RKO (cell line): ENCODE measurements around the gene UQCC2.
A peak's percentile ranks its signal among the peaks of the same experiment; 100 is the strongest.

Experiments
- DNase-seq: peaks from one replicate; pipeline ENCODE4 v3.0.0-alpha.2; 2016; ENCODE audit warnings: low spot score

UQCC2 gene

DNA sequence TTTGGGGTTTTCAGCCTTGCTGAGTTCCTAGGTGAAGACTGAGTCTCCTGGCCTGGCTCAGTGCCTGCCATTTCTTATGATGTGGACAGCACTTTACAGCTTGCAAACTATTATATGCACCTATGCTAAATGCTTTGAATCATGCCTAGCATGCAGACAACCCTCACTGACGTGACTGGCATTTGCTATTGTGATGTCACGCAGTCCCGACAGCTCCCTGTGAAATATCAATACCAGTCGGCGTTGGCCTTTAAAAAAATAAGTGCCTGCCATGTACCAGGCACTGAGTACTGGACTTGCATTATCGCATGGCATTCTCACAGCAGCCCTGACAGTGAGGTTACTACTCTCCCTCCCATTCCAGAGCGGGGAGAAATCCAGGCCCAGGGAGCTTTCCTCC, 35.5 kb downstream of the UQCC2 start:
- no peak for DNase-seq

DNA sequence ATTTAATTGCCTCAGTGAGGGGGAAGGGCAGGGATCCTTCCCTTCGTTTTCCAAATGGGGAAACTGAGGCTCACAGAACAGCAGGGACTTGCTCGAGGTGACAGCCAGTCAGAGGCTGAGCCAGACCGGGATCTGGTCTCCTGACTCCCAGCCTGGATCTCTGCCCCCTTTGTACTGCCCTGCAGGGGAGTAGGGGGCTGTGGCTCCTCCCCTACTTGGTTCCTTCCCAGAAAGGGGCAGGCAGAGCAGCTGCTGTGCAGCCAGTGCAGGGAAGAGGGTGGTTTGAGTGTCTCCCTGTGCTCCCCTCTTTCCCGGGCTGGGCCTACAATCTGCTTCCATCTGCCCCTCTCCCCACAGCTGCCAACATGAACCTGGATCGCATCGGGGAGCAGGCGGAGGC, 37.6 kb downstream of the UQCC2 start:
- DNase-seq, result no peak

DNA sequence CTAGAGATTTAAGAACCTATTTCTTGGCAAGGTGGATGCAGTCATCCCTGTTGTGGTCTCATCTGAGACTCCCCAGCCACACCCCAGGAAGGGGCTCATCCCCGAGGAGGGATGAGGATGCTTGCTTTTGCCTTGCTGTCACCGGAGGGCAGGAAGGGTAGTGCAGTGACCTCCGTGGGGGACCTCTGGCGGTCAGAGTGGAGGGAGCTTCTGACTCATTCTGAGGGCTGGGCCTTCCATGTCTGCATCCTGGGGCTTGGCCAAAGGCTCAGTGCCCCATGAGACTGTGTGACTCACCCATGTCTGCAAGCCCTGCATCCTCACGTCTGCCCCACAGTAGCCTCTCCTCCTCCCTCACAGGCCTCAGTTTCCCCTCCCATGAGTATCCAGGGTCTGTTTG, 38.7 kb downstream of the UQCC2 start:
- peak; percentile 96 for DNase-seq

DNA sequence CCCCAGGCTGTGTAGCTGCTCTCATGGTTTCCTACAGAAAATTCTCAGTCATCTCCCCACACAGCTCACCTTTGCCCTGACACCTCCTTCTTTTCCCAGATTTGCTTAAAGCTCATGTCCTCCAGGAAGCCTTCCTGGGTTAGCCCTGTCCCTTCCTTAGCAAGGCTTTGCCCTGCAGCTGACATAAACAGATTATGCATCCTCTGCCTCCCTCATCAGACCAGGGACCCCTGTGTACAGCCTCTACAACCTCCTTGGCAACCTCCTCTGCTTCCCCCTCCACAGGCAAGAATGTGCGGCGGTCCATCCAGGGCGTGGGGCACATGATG, 39.8 kb downstream of the UQCC2 start:
- no peak for DNase-seq

DNA sequence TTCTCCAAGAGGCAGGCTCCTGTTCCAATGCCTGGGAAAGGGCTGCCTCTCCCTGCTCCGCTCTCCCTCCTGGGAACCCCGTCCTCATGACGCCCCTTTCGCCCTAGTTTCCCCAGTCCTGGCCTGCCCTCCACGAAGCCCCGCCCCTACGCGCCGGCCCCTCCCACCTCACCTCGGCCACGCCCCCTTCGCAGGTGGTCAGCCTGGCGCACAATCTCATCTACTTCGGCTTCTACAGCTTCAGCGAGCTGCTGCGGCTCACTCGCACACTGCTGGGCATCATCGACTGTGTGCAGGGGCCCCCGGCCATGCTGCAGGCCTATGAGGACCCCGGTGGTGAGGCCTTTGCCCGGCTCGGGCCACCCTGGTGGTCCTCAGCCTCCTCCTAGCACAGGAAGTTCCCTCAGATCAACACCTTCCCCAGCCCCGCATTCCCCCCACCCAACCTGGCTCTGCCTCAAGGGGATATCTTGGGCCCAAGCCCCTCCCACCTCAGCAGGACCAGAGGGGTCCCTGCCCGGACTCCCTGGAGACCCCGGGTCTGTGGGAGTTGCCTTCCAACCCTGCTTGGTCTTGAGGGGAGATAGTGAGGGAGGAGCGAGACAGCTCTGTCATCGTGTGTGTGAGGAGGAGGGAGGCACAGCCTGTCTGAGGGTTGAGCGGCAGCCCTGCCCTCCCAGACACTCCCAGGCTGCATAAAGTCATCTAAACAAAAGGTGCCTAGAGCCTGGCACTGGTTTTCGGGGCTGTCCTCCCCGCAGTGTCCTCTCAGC, 40.3 kb downstream of the UQCC2 start:
- no peak for DNase-seq

DNA sequence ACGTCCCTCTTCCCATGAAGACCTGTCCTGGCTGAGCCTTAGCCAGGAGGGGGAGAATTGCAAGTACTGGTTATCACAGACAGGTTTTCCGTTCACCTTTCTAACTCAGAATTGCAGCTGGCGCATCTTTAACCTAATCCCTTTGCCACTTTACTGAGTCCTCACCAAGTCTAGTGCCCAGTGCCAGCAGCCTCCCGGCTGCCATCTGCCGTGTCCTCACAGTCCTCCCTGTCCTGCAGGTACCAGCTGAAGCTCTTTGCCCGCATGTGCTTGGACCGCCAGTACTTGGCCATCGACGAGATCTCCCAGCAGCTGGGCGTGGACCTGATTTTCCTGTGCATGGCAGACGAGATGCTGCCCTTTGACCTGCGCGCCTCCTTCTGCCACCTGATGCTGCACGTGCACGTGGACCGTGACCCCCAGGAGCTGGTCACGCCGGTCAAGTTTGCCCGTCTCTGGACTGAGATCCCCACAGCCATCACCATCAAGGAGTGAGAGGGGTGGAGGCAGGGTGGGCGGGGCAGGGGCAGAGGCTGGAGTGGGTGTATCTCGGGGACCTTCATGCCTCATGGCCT, 41.3 kb downstream of the UQCC2 start:
- DNase-seq, result no peak

DNA sequence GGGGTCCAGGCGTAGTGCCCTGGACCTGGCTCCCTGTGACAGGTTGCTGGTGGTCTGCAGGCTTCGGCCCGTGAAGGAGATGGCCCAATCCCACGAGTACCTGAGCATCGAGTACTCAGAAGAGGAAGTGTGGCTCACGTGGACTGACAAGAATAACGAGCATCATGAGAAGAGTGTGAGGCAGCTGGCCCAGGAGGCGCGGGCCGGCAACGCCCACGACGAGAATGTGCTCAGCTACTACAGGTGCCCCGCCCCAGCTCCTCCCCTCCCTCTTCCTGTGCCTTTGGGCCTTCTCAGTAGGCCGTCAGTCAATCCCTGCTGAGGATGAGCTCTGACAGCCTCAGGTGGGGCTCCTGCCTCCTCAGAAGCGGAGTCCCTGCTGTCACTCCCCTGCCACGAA, 42.6 kb downstream of the UQCC2 start:
- no peak for DNase-seq

DNA sequence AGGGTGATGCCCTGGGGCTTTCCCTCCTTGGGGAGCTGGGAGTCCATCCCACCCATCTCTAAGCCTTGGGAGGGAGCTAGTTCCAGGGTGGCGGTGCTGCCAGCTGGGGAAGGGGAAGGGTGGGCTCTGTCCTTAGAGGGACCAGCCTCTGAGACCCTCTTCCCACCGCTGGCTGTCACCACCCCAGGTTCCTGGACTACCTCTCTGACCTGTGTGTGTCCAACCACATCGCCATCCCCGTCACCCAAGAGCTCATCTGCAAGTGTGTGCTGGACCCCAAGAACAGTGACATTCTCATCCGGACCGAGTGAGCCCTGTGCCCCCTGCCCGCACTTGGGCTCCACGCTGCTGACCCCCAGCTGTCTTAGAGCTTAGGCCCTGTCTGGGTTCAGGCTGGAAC, 43.2 kb downstream of the UQCC2 start:
- DNase-seq, result no peak

DNA sequence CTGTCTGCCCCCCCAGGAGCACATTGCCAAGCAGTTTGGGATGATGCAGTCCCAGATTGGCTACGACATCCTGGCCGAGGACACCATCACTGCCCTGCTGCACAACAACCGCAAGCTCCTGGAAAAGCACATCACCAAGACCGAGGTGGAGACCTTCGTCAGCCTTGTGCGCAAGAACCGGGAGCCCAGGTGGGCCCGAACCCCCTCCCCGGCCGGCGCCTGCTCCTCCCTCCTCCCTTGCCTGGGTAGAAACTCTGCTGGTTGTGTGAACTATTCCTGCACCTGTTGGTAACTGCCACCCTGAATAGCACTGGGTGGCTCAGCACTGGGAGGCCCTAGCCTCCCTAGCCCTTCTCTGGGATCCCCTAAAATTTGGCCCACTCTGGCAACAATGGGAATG, 43.7 kb downstream of the UQCC2 start:
- DNase-seq, result no peak

DNA sequence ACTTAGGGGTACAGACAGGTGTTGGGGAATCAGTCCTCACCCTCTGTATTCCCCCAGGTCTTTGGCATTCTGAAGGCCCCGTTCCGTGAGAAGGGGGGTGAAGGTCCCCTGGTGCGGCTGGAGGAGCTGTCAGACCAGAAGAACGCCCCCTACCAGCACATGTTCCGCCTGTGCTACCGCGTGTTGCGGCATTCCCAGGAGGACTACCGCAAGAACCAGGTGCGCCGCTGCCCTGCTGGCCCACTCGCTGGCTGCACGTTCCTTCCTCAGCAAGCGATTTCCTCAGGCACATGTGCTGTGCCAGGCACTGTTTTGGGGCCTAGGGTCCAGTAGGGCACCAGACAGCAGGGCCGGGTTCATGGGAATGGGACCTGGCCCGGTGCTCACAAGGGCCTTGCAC, 44.4 kb downstream of the UQCC2 start:
- no peak for DNase-seq

DNA sequence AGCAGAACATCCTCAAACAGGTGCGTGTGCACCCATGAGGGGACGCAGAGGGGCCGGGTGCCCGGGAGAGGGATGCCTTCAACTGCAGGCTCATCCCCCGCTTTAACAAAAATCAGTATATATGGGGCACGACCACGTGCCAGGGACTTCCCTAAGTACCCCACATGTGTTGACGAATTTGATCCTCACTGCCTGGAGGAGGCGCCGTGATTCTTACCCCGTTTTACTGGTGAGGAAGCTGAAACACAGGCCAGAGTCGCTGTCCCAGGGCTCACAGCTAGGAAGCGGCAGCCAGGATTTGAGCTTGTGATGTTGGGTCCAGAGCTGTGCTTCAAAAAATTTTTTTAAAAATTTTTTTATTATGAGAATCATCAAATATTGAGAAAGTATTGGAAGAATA, 45.5 kb downstream of the UQCC2 start:
- no peak for DNase-seq

DNA sequence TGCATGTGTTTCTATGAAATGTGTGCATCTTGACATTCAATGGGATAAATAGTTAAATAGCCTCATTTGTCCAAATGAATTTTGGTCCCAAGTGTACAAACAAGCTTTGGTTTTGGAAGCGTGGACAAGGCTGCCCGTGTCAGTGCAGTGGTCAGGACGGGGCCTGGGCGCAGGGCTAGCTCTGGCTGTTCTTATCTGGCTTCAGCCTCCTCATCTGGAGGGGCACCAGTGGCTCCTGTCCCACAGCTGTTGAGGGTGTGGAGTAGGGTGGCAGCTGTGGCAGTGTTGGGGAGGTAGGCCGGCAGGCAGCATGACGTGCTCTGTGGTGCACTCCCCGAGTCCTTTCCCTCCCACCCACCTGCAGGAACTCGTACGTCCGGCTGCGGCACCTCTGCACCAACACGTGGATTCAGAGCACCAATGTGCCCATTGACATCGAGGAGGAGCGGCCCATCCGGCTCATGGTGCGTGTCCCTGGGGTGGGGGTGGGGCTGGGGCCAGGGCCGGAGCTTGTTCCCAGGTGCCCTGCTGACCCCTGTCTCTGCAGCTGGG, 46.9 kb downstream of the UQCC2 start:
- DNase-seq, result no peak

DNA sequence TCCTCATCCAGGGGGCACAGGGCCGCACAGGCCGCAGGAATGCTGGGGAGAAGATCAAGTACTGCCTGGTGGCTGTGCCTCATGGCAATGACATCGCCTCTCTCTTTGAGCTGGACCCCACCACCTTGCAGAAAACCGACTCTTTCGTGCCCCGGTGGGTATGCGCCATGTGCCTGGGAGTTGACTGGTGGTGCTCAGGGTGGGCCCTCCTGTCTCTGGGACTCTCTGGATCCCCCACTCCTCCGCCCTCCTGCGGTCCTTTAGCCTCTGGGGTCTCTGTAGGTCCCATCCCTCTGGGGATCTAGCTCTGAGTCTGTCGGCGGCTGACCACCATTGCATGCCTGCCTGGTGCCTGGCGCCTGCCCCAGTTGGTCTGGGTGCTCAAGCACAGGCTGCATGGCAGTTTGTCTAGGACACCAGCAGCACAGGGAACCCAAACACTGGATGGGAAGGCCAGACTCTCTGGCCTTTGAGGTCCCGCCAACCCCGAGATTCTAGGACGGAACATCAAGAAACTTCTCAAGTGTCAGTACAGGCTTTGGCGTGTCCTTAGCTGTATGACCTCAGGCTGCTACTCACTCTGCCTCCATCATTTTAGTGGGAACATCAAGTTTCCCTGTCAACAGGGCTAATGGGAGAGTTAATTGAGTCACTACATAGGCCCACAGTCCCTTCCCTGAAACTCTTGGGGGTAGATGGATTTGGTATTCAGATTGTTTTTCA, 47.6 kb downstream of the UQCC2 start:
- no peak for DNase-seq

DNA sequence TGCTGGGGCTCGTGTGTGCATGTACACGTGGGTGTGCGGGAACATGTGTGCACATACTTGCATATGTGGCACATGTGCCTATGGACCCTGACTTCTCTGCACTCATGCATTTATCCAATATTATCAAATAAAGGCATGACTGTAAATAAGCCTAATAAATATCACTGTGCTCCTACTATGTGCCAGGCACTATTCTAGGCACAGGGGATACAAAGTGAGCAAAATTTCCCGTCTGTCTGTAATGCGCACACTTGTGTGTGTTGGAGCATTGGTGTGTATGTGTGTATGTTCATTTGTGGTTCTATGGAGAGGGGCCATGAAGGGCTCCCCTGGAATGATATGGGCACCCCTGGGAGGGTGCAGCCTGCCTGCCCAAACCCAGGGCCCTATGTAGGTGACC, 48.5 kb downstream of the UQCC2 start:
- no peak for DNase-seq

DNA sequence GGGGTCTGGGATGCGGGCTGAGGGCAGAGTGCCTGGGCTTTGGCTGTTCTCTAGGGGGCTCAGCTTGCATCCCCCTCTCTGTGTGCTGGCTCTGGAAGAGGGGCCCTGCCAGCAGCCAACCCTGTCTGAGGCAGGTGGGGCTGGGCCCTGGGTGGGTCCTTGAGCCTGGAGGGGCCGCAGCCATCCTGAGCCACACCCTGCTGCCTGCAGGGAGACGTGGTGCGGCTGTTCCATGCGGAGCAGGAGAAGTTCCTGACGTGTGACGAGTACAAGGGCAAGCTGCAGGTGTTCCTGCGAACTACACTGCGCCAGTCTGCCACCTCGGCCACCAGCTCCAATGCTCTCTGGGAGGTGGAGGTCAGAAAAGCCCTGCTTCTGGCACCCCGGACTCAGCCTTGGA, 49.2 kb downstream of the UQCC2 start:
- DNase-seq, result no peak

DNA sequence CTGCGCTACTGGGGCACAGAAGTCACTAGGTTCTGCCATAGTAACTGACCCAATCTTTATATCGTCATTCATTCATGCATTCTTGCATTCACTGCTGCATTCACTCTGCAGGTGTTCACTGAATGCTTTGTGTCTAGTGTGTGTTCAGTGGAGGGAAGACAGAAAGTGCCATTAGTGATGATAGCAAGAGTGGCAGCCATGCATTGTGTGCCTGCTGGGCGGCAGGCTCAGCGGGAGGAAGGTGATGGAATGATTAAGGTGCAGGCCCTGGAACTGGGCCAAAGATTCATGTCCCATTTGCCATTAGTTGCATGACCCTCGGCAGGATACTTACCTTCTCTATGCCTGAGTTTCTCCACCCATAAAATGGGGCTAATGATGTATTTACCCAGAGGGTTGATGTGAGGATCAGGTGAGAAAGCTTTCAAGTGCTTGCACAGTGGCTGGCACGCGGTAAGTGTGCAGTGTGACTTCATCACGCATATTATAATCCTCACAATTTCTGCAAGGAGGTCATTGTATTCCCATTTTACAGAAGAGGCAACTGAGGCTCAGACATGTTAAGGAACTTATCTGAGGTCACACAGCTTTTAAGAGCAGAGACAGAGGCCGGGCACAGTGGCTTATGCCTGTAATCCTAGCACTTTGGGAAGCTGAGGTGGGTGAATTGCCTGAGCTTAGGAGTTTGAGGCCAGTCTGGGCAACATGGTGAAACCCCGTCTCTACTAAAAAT, 50.2 kb downstream of the UQCC2 start:
- DNase-seq, result no peak

DNA sequence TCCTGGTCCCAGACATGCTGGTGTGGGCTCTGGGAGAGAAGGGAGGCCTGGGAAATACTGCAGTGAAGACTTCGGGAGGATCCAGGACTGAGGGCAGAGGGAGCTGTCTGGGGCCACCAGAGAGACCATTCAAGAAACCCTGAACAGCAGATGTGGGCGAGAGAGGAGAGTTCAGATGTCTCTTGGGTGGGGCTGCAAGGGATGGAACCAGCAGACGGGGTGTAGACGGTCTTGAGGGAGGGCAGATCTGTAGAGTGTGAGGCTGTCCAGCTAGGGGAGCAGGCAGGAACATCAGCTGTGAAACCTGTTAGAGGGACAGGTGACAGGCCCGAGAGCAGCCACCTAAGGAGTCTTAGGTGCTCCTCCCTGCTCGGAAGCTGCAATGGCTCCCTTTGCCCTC, 51.5 kb downstream of the UQCC2 start:
- no peak for DNase-seq

DNA sequence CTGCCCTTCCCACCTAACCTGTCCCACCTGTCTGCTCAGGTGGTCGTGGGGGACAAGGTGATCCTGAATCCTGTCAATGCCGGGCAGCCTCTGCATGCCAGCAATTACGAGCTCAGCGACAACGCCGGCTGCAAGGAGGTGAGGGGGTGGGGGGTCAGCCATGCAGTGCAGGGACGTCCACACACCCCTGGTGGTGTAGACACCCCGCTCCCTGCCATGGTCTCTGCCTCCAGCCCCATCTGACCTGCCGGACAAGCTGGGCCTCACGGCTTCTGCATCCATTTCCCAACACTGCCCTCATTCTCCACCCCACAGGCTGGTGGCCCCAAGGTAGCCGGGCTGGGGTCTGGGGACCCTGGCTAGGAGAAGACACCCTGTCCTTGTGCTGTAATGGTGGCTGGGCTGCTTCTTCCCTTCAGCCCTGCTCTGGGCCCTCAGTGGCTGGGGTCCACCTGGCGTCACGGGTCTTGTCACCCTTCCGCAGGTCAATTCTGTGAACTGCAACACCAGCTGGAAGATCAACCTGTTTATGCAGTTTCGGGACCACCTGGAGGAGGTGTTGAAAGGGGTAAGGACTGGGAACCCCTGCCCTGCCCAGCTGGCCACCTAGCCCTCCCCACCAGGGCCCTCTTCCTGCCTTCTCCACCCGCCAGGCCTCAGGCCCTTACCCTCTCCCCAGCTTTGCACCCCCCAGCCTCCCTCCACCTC, 52.4 kb downstream of the UQCC2 start:
- DNase-seq, result no peak

DNA sequence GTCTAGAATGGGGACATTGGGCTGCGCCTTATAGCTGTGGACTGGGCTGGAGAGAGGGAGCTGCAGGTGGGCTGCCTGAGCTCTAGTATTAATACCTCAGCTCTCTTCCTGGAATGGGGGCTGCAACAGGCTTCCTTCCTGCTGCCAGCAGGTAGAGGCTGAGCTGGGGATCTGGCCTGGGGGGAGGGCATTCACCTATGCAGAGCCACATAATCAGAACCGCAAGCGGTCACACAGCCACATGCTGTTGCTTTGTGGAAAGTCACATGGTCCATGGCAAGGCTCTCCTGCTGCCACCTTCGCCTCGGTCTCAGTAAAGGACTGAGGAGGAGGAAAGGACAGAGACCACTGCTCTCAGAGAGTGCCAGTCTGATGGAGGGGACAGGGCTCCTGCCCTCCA, 54.7 kb downstream of the UQCC2 start:
- no peak for DNase-seq

DNA sequence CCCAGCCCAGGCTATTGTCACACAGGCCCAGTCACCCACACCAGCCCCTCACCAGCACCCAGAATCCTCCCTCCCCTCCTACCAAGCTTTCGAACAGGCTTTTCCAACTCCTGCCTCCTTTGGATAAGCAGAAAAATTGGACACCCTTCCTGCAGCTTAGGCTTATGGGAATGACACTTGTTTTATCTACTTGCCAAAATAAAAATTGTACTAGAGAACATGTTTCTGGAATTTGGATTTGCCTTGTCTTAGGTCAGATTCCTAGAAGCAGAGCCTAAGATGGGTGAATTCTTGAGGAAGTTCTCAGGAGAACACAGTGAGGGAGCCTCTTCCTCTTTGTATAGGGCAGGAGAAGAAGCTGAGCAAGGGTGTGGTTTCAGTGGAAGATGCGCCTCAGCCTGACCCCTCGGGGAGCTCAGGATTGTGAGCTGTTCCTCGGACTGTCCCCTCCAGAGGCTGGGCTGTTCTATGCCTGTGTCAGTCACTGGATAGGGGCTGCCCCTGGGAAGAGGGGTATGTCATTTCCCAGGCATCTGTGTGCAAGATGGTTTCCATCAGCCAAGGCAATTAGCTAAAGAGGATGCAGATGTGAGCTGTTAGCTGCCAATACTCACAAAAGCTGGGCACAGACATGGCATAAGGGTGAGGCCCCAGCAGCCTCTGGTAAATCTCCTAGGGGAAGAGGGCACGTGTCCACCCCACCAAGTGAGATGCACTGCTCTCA, 56.5 kb downstream of the UQCC2 start:
- DNase-seq, result no peak

DNA sequence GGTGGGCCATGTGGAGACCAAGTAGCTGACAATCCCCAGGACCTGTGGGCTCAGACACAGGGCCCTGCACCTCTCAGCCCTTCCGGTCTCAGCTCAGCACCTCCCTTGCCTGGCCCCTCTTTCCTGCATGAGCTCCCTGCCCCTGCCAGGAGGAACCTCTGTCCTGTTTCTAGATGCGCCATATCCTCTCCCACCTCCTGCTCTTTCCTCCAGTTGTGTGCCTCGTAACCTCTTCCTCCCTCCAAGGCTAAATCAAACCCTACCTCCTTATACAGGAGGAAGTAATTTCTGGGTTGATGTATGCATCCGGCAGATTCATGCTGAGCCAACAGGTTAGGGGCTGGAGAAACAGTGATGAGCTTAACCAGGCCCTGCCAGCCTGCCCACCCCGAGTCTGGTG, 59.5 kb downstream of the UQCC2 start:
- no peak for DNase-seq
